ENCODE data around the gene ZNF143. TPM values are rescaled to one million over a fixed set of nuclear protein-coding genes. Genes with fewer than 3 reads are reported as not detected.

ZNF143 gene
- total and polyA plus RNA-seq, 2 of the 13 experiments (the other 11 are each of a cell fraction or from before 2014, with no cell fraction given) = 22.4 to 35.6 TPM

GRCh38 chr11:9568854-9569587, 108.2 kb downstream of the ZNF143 start (continued):
- TF ChIP-seq HNF1A (IDR thresholded peaks at IDR 0.05; ENCODE audit: low read depth) (peak; percentile 65; the same call in 1 of the 2 replicates), HNF1A (CRISPR knock-in tag; IDR thresholded peaks at IDR 0.05; ENCODE audit: borderline replicate concordance) (peak; percentile 51; the same call in 1 of the 2 replicates), ZSCAN22 (CRISPR knock-in tag; IDR thresholded peaks at IDR 0.05) (no peak), POLR2G (IDR thresholded peaks at IDR 0.05; ENCODE audit: low read depth, low read length) (peak; percentile 85), ZNF546 (CRISPR knock-in tag; conservative IDR thresholded peaks at IDR 0.05) (no peak), KAT7 (CRISPR knock-in tag; IDR thresholded peaks at IDR 0.05; ENCODE audit: borderline replicate concordance) (peak; percentile 74; the same call in 1 of the 2 replicates), SMYD3 (CRISPR knock-in tag; IDR thresholded peaks at IDR 0.05) (peak; percentile 83; the same call in 1 of the 2 replicates), ZNF160 (CRISPR knock-in tag; IDR thresholded peaks at IDR 0.05) (peak; percentile 68; the same call in 1 of the 2 replicates), SKI (IDR thresholded peaks at IDR 0.05; ENCODE audit: partially characterized antibody) (peak; percentile 91), CC2D1A (CRISPR knock-in tag; IDR thresholded peaks at IDR 0.05) (no peak), GATAD1 (CRISPR knock-in tag; IDR thresholded peaks at IDR 0.05) (peak; percentile 77), SP4 (CRISPR knock-in tag; IDR thresholded peaks at IDR 0.05) (no peak), POGK (CRISPR knock-in tag; conservative IDR thresholded peaks at IDR 0.05) (no peak), SOX5 (CRISPR knock-in tag; IDR thresholded peaks at IDR 0.05; ENCODE audit: borderline replicate concordance) (peak; percentile 85), NCOR1 (IDR thresholded peaks at IDR 0.05; ENCODE audit: borderline replicate concordance, low read length) (peak; percentile 89), ZNF572 (CRISPR knock-in tag; IDR thresholded peaks at IDR 0.05) (no peak), ZZZ3 (CRISPR knock-in tag; IDR thresholded peaks at IDR 0.05; ENCODE audit: borderline replicate concordance) (no peak), ZSCAN9 (CRISPR knock-in tag; IDR thresholded peaks at IDR 0.05; ENCODE audit: borderline replicate concordance) (0 out of 2 replicates have a peak, but pooled peaks have one; percentile 56)
- TF ChIP-seq, protein P1, sequence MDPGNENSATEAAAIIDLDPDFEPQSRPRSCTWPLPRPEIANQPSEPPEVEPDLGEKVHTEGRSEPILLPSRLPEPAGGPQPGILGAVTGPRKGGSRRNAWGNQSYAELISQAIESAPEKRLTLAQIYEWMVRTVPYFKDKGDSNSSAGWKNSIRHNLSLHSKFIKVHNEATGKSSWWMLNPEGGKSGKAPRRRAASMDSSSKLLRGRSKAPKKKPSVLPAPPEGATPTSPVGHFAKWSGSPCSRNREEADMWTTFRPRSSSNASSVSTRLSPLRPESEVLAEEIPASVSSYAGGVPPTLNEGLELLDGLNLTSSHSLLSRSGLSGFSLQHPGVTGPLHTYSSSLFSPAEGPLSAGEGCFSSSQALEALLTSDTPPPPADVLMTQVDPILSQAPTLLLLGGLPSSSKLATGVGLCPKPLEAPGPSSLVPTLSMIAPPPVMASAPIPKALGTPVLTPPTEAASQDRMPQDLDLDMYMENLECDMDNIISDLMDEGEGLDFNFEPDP (CRISPR knock-in tag; conservative IDR thresholded peaks at IDR 0.05) = no peak
- TF ChIP-seq, protein P2, sequence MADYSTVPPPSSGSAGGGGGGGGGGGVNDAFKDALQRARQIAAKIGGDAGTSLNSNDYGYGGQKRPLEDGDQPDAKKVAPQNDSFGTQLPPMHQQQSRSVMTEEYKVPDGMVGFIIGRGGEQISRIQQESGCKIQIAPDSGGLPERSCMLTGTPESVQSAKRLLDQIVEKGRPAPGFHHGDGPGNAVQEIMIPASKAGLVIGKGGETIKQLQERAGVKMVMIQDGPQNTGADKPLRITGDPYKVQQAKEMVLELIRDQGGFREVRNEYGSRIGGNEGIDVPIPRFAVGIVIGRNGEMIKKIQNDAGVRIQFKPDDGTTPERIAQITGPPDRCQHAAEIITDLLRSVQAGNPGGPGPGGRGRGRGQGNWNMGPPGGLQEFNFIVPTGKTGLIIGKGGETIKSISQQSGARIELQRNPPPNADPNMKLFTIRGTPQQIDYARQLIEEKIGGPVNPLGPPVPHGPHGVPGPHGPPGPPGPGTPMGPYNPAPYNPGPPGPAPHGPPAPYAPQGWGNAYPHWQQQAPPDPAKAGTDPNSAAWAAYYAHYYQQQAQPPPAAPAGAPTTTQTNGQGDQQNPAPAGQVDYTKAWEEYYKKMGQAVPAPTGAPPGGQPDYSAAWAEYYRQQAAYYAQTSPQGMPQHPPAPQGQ (CRISPR knock-in tag; IDR thresholded peaks at IDR 0.05; ENCODE audit: borderline replicate concordance) = no peak
